AG10803 (cell line): ENCODE results near the gene RPL12.

Experiments used
- DNase-seq: peaks from one replicate; pipeline ENCODE4 v3.0.0; 2010; ENCODE audit warnings: low read depth
- H3K4me3 ChIP-seq: 2 replicates; pipeline ENCODE4 v1.5.1; 2011; ENCODE audit warnings: mild to moderate bottlenecking, low read length, control low read depth
- CTCF ChIP-seq: conservative IDR thresholded peaks from 2 replicates; pipeline ENCODE4 v1.5.1; 2011; ENCODE audit warnings: mild to moderate bottlenecking, low read length, control low read depth, inconsistent platforms

Gene RPL12

GRCh38 chr9:127406799-127407491 is 44.3 kb downstream of the RPL12 start:
- no peak for DNase-seq
- H3K4me3 ChIP-seq: no peak overlapping the region
- TF ChIP-seq CTCF: no peak

- DNase-seq: no peak
- no peak for TF ChIP-seq CTCF
- H3K4me3 ChIP-seq: no peak overlapping the region
These were observed 45.7 kb downstream of the RPL12 start for GRCh38 chr9:127405344-127406125.

GRCh38 chr9:127404631-127405030 is 46.6 kb downstream of the RPL12 start:
- DNase-seq: no peak
- no peak overlapping the region for H3K4me3 ChIP-seq
- TF ChIP-seq CTCF: no peak

GRCh38 chr9:127403507-127404192 is 47.6 kb downstream of the RPL12 start:
- no peak for TF ChIP-seq CTCF
- no peak overlapping the region for H3K4me3 ChIP-seq
- no peak for DNase-seq

- no peak for DNase-seq
- H3K4me3 ChIP-seq: no peak overlapping the region
- TF ChIP-seq CTCF: no peak
These were observed 48.7 kb downstream of the RPL12 start for GRCh38 chr9:127402401-127403090.

- no peak for DNase-seq
- no peak for TF ChIP-seq CTCF
- H3K4me3 ChIP-seq: no peak overlapping the region
These were observed 51.4 kb downstream of the RPL12 start for GRCh38 chr9:127399736-127400269.
